GM12878 (cell line): ENCODE results near the gene OR6C2. TPM values are rescaled to one million over a fixed set of nuclear protein-coding genes. Genes with fewer than 3 reads are reported as not detected.
"Not testable (repeated sequence)": the region's sequence is repeated elsewhere in the genome, so short reads cannot be mapped to it uniquely, and the experiment has no call there.

Source experiments
- ATAC-seq: fragments of 200-7000 bp; cut with Tn5 transposase; 3 replicates; pipeline ENCODE4 v1.9.1; 2020; ENCODE audit warnings: mild to moderate bottlenecking, moderate library complexity
- BruUV-seq: library from RNA; stranded (reverse); fragments of 400-500 nt; replicated peaks from 2 replicates; lab custom pipeline; 2021; lab: Mats Ljungman, UMichigan
- CTCF ChIA-PET: fragments of 300-600 bp; sonication (Branson Sonifier 250); formaldehyde crosslinking; extraction: SDS; loops from one replicate; lab custom pipeline; 2021; ENCODE audit warnings: inconsistent platforms; lab: Yijun Ruan, JAX
- POLR2A ChIA-PET: fragments of 350-600 bp; formaldehyde crosslinking; extraction: SDS; loops from one replicate; lab custom pipeline; 2021; ENCODE audit warnings: inconsistent platforms; lab: Charles Lee
- RAD21 ChIA-PET: fragments of 300-600 bp; sonication (Branson Sonifier 250); formaldehyde crosslinking; loops from one replicate; lab custom pipeline; 2023; ENCODE audit warnings: antibody characterized with exemption; ENCODE audit not compliant: unreplicated experiment; lab: Charles Lee
- SMC1A ChIA-PET: fragments of 300-600 bp; sonication (Branson Sonifier 250); formaldehyde crosslinking; loops from one replicate; lab custom pipeline; 2023; ENCODE audit not compliant: unreplicated experiment, uncharacterized antibody; lab: Charles Lee
- DNase-seq: peaks from one replicate; pipeline ENCODE4 v3.0.0-alpha.2; 2011; ENCODE audit warnings: low read depth, low spot score
- FAIRE-seq: peaks from 3 replicates; lab custom pipeline; 2011; peaks lifted over from hg19 to GRCh38; lab: Jason Lieb, UNC
- H2AFZ ChIP-seq: 2 replicates; pipeline ENCODE4 v1.6.0; 2011; ENCODE audit warnings: low read depth, low read length, control low read depth; ENCODE audit not compliant: control insufficient read depth
- H3K27ac ChIP-seq: 2 replicates; pipeline ENCODE4 v1.5.1; 2011; ENCODE audit warnings: control low read depth; ENCODE audit not compliant: control insufficient read depth, insufficient read depth
- H3K27me3 ChIP-seq, 2 experiments: replicated peaks in 1 of 2; 2 replicates each; pipeline versions ENCODE4 v1.6.0 to v1.6.1; 2011; ENCODE audit warnings: low read length in 1 of 2; ENCODE audit not compliant: control insufficient read depth in 2 of 2, insufficient read depth in 2 of 2
- H3K36me3 ChIP-seq, 2 experiments: 2 replicates each; pipeline ENCODE4 v1.5.1; 2011; ENCODE audit warnings: low read length in 1 of 2; ENCODE audit not compliant: control insufficient read depth in 2 of 2, insufficient read depth in 2 of 2
- H3K4me1 ChIP-seq: 2 replicates; pipeline ENCODE4 v1.6.1; 2011; ENCODE audit warnings: mild to moderate bottlenecking, low read length, moderate library complexity, mixed read lengths; ENCODE audit not compliant: control insufficient read depth, insufficient read depth
- H3K4me2 ChIP-seq: 2 replicates; pipeline ENCODE4 v1.6.0; 2011; ENCODE audit warnings: control low read depth; ENCODE audit not compliant: control insufficient read depth, insufficient read depth
- H3K4me3 ChIP-seq: fragments of 200-600 bp; sonication (generic); 2 replicates; pipeline ENCODE4 v1.5.1; 2016
- H3K79me2 ChIP-seq: 2 replicates; pipeline ENCODE4 v1.6.0; 2011; ENCODE audit warnings: low read length; ENCODE audit not compliant: control insufficient read depth, insufficient read depth
- H3K9ac ChIP-seq: 2 replicates; pipeline ENCODE4 v1.8.0; 2011; ENCODE audit warnings: low read length, control low read depth, mixed read lengths; ENCODE audit not compliant: control insufficient read depth, insufficient read depth
- H3K9me3 ChIP-seq: replicated peaks from 3 replicates; pipeline ENCODE4 v1.5.1; 2011; ENCODE audit warnings: mild to moderate bottlenecking, low read length; ENCODE audit not compliant: control insufficient read depth, insufficient read depth
- H4K20me1 ChIP-seq: 2 replicates; pipeline ENCODE4 v1.6.0; 2011; ENCODE audit not compliant: control insufficient read depth, insufficient read depth
- BRCA1 ChIP-seq: IDR thresholded peaks from 2 replicates; pipeline ENCODE4 v1.6.1; 2011; ENCODE audit warnings: low read depth, low read length, improper control_type of control experiment
- ETV6 ChIP-seq, 2 experiments: fragments of 450-650 bp in 1 of 2; IDR thresholded peaks in 1 of 2; conservative IDR thresholded peaks in 1 of 2; 2 replicates each; pipeline ENCODE4 v1.6.1; 2014; ENCODE audit warnings: antibody characterized with exemption in 1 of 2, borderline replicate concordance in 1 of 2, low read depth in 1 of 2, mild to moderate bottlenecking in 1 of 2, moderate library complexity in 1 of 2
- MYB ChIP-seq: fragments of 150-350 bp; IDR thresholded peaks from 2 replicates; pipeline ENCODE4 v1.6.1; 2014; ENCODE audit warnings: mild to moderate bottlenecking, low read depth, low read length, borderline replicate concordance
- SMAD5 ChIP-seq: IDR thresholded peaks from 2 replicates; pipeline ENCODE4 v1.6.1; 2016; ENCODE audit warnings: antibody characterized with exemption, low read depth
- ZZZ3 ChIP-seq: IDR thresholded peaks from 2 replicates; pipeline ENCODE4 v1.6.1; 2011; ENCODE audit warnings: low read depth; ENCODE audit not compliant: control insufficient read depth, insufficient read length
- WGBS: methylation state at CpG from one replicate; pipeline ENCODE4 v1.1.6; 2016; ENCODE audit warnings: low lambda C conversion rate; ENCODE audit not compliant: insufficient replicate concordance, insufficient coverage; ENCODE audit errors: missing lambda C conversion rate; 5-methylcytosine and 5-hydroxymethylcytosine counted together
- in situ Hi-C: fragments of 300-500 bp; cut with MboI; formaldehyde crosslinking; loops from 9 replicates; pipeline ENCODE4 v1.14.3; 2018; ENCODE audit warnings: mixed read lengths
- intact Hi-C: fragments of 100-400 bp; cut with micrococcal nuclease; formaldehyde crosslinking; loops from one replicate; pipeline ENCODE4 v1.14.2; 2022; ENCODE audit not compliant: unreplicated experiment
- polyA plus RNA-seq, 11 experiments: library from polyadenylated mRNA; depleted of rRNA in 4 of 11; unstranded in 6 of 11; stranded (reverse) in 5 of 11; fragments of >200 nt; fragmentation: Nextera tagmentation in 4 of 11; fragmentation: Illumina TruSeq in 1 of 11; extraction: Ambion mirVana in 4 of 11; extraction: Trizol in 1 of 11; gene quantifications; 1 replicate in 1 of 11; 2 replicates in 10 of 11; pipeline versions ENCODE4 v1.2.1 to v1.2.3, GENCODE V29; 2011 to 2016; ENCODE audit warnings: inconsistent platforms in 2 of 11, missing spikeins in 2 of 11, low read depth in 1 of 11
- total RNA-seq, 4 experiments: library from RNA; depleted of rRNA in 3 of 4; stranded (reverse); fragments of >200 nt in 3 of 4; fragmentation: Illumina TruSeq in 1 of 4; extraction: Trizol in 1 of 4; gene quantifications; 2 replicates each; pipeline versions ENCODE4 v1.2.1 to v1.2.3, GENCODE V29; 2013 to 2021
- TF ChIP-seq, protein P1 (sequence below): fragments of 150-350 bp; IDR thresholded peaks from 2 replicates; pipeline ENCODE4 v1.6.1; 2016; ENCODE audit warnings: low read depth, low read length

OR6C2 gene
- total and polyA plus RNA-seq, 10 of the 15 experiments (the other 5 are each of a cell fraction or from before 2014, with no cell fraction given), result not detected

GRCh38 chr12:55448825-55449224 is 4.9 kb downstream of the OR6C2 start (continued):
- TF ChIP-seq, protein P1, sequence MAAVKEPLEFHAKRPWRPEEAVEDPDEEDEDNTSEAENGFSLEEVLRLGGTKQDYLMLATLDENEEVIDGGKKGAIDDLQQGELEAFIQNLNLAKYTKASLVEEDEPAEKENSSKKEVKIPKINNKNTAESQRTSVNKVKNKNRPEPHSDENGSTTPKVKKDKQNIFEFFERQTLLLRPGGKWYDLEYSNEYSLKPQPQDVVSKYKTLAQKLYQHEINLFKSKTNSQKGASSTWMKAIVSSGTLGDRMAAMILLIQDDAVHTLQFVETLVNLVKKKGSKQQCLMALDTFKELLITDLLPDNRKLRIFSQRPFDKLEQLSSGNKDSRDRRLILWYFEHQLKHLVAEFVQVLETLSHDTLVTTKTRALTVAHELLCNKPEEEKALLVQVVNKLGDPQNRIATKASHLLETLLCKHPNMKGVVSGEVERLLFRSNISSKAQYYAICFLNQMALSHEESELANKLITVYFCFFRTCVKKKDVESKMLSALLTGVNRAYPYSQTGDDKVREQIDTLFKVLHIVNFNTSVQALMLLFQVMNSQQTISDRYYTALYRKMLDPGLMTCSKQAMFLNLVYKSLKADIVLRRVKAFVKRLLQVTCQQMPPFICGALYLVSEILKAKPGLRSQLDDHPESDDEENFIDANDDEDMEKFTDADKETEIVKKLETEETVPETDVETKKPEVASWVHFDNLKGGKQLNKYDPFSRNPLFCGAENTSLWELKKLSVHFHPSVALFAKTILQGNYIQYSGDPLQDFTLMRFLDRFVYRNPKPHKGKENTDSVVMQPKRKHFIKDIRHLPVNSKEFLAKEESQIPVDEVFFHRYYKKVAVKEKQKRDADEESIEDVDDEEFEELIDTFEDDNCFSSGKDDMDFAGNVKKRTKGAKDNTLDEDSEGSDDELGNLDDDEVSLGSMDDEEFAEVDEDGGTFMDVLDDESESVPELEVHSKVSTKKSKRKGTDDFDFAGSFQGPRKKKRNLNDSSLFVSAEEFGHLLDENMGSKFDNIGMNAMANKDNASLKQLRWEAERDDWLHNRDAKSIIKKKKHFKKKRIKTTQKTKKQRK, result no peak
- TF ChIP-seq MYB (no peak), ZZZ3 (no peak), BRCA1 (no peak), ETV6 (conservative IDR thresholded peaks at IDR 0.05 in 1 of 2, IDR thresholded peaks at IDR 0.05 in 1 of 2; ENCODE audit: borderline replicate concordance in 1 of 2, low read depth in 1 of 2) (no peak), SMAD5 (no peak)
- TF ChIP-seq, all 136 proteins: peak for 0

- H3K9me3 ChIP-seq, H3K79me2 ChIP-seq, RAD21 ChIA-PET, H3K27ac ChIP-seq, ATAC-seq, H3K4me3 ChIP-seq, H2AFZ ChIP-seq, H3K4me1 ChIP-seq, DNase-seq, in situ Hi-C loops, H4K20me1 ChIP-seq, SMC1A ChIA-PET, H3K4me2 ChIP-seq, intact Hi-C loops, H3K36me3 ChIP-seq, H3K9ac ChIP-seq, FAIRE-seq, CTCF ChIA-PET, BruUV-seq, POLR2A ChIA-PET, H3K27me3 ChIP-seq: not testable (repeated sequence)
- WGBS, result 100% methylated on average over 1 of the region's 1 CpG
Measured at GRCh38 chr12:55464926-55465325, 21.1 kb downstream of the OR6C2 start.
